ENCODE data around the gene CCND1.

DNA sequence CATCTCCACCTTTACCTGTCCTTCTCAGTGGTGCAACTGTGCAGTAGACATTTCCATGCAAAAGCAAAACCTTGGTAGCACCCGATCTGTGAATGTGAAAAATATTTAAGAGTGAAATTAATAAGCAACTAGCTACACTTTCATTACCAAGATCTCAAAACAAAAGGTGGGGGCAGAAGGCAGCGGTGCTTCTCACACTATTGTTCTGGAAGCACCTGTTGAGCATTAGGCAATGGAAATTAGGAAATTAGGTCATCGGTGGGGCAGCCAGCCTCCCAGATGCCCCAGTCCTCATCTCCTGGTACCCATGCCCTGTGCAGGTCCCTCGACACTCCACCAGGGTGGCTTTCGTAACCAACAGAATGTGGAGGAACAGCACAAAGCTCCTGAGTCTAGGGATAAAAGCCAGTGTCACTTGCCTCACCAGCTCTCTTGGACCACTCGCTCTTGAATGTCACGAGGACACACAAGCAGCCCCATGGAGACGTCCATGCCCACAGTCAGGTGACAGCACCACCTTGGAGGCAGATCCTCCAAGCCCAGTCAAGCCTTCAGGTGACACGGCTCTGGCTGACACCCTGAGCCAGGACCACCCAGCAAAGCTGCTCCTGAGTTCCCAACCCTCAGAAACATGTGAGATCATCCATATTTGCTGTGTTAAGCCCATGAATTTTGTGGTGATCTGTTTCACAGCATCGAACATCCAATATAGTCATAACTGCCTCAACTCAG lies 30.9 kb downstream of the CCND1 start:
- TF ChIP-seq POLR2A (IDR thresholded peaks at IDR 0.05), result no peak
- TF ChIP-seq, protein P1, sequence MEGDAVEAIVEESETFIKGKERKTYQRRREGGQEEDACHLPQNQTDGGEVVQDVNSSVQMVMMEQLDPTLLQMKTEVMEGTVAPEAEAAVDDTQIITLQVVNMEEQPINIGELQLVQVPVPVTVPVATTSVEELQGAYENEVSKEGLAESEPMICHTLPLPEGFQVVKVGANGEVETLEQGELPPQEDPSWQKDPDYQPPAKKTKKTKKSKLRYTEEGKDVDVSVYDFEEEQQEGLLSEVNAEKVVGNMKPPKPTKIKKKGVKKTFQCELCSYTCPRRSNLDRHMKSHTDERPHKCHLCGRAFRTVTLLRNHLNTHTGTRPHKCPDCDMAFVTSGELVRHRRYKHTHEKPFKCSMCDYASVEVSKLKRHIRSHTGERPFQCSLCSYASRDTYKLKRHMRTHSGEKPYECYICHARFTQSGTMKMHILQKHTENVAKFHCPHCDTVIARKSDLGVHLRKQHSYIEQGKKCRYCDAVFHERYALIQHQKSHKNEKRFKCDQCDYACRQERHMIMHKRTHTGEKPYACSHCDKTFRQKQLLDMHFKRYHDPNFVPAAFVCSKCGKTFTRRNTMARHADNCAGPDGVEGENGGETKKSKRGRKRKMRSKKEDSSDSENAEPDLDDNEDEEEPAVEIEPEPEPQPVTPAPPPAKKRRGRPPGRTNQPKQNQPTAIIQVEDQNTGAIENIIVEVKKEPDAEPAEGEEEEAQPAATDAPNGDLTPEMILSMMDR (IDR thresholded peaks at IDR 0.05), result no peak
